NCI-H1092 (cell line): ENCODE measurements around the gene RAMP1.

Source experiments
- DNase-seq: peaks from one replicate; lab custom pipeline; 2025; lab: John Stamatoyannopoulos, UW

Gene RAMP1

GRCh38 chr2:237876951-237877491 is 17.6 kb downstream of the RAMP1 start:
- DNase-seq: no peak

GRCh38 chr2:237877576-237878307 is 18.3 kb downstream of the RAMP1 start:
- no peak for DNase-seq

GRCh38 chr2:237878321-237879057 is 19.1 kb downstream of the RAMP1 start:
- DNase-seq: no peak

- DNase-seq: no peak
These were observed 19.6 kb downstream of the RAMP1 start for GRCh38 chr2:237879058-237879430.

GRCh38 chr2:237879991-237880560 is 20.7 kb downstream of the RAMP1 start:
- no peak for DNase-seq

- DNase-seq: no peak
These were observed 23.4 kb downstream of the RAMP1 start for GRCh38 chr2:237882510-237883481.

- no peak for DNase-seq
These were observed 24.6 kb downstream of the RAMP1 start for GRCh38 chr2:237883951-237884446.

- DNase-seq: no peak
These were observed 25.3 kb downstream of the RAMP1 start for GRCh38 chr2:237884681-237885080.

- DNase-seq: no peak
These were observed 25.9 kb downstream of the RAMP1 start for GRCh38 chr2:237885111-237885930.

- no peak for DNase-seq
These were observed 26.7 kb downstream of the RAMP1 start for GRCh38 chr2:237885931-237886684.

GRCh38 chr2:237886685-237887481 is 27.5 kb downstream of the RAMP1 start:
- DNase-seq: no peak

- no peak for DNase-seq
These were observed 29.0 kb downstream of the RAMP1 start for GRCh38 chr2:237888389-237888788.

- DNase-seq: no peak
These were observed 29.6 kb downstream of the RAMP1 start for GRCh38 chr2:237889016-237889415.

- no peak for DNase-seq
These were observed 30.4 kb downstream of the RAMP1 start for GRCh38 chr2:237889811-237890210.

GRCh38 chr2:237892478-237892877 is 33.1 kb downstream of the RAMP1 start:
- no peak for DNase-seq

GRCh38 chr2:237892984-237893595 is 33.7 kb downstream of the RAMP1 start:
- no peak for DNase-seq

GRCh38 chr2:237894396-237894979 is 35.1 kb downstream of the RAMP1 start:
- DNase-seq: peak; percentile 13

- DNase-seq: no peak
These were observed 35.6 kb downstream of the RAMP1 start for GRCh38 chr2:237894986-237895543.
